GM13977 (cell line): ENCODE data around the gene CCDC12.

Experiments
- DNase-seq: peaks from one replicate; pipeline ENCODE4 v3.0.0; 2012; ENCODE audit warnings: low spot score
- CTCF ChIP-seq: IDR thresholded peaks from 2 replicates; pipeline ENCODE4 v1.5.1; 2012; ENCODE audit warnings: mild to moderate bottlenecking, control low read depth; ENCODE audit not compliant: insufficient read depth; ENCODE audit errors: extremely low read depth, missing control alignments
- in situ Hi-C: fragments of 300-500 bp; cut with MboI; formaldehyde crosslinking; loops from one replicate; pipeline ENCODE4 v1.12.0; 2022; ENCODE audit warnings: low sequenced_read_pairs, low pct_unique_long_range_greater_than_20kb, mixed read lengths, inconsistent platforms; ENCODE audit not compliant: unreplicated experiment

Gene CCDC12

GRCh38 chr3:46934498-46935167, 41.9 kb downstream of the CCDC12 start:
- no peak for TF ChIP-seq CTCF
- DNase-seq, result no peak
- in situ Hi-C loops, result no loop called here

GRCh38 chr3:46934072-46934471, 42.5 kb downstream of the CCDC12 start:
- no peak for DNase-seq
- TF ChIP-seq CTCF, result no peak
- in situ Hi-C loops, result no loop called here

GRCh38 chr3:46933261-46933660, 43.3 kb downstream of the CCDC12 start:
- in situ Hi-C loops, result no loop called here
- no peak for DNase-seq
- TF ChIP-seq CTCF, result no peak

- TF ChIP-seq CTCF, result peak; percentile 7
- in situ Hi-C loops, result no loop called here
- DNase-seq, result no peak
These were observed 43.9 kb downstream of the CCDC12 start for GRCh38 chr3:46932455-46933225.

GRCh38 chr3:46931631-46932331, 44.8 kb downstream of the CCDC12 start:
- no peak for TF ChIP-seq CTCF
- in situ Hi-C loops, result no loop called here
- no peak for DNase-seq

GRCh38 chr3:46930945-46931403, 45.6 kb downstream of the CCDC12 start:
- no peak for DNase-seq
- in situ Hi-C loops, result no loop called here
- no peak for TF ChIP-seq CTCF
